Heart left ventricle (tissue), 16 donors: Measurements from ENCODE around the gene RERG. TPM values are rescaled to one million over a fixed set of nuclear protein-coding genes. Genes with fewer than 3 reads are reported as not detected.
A peak's percentile ranks its signal among the peaks of the same experiment; 100 is the strongest.

Experiments used
- ATAC-seq, 4 donors: fragments of 200-7000 bp; cut with Tn5 transposase; one replicate each; pipeline ENCODE4 v1.9.1; 2020 to 2022; ENCODE audit warnings: moderate library complexity in 4 of 4, mild to moderate bottlenecking in 3 of 4, moderate number of reproducible peaks in 1 of 4
- DNase-seq, 5 donors: peaks; one replicate each; pipeline ENCODE4 v3.0.0-alpha.2; 2020
- H3K27ac ChIP-seq, 12 donors: fragments of 200-600 bp; sonication (generic) in 4 of 12; one replicate each; pipeline versions ENCODE4 v1.5.0 to v1.8.0; 2016 to 2022; ENCODE audit warnings: mild to moderate bottlenecking in 2 of 12
- H3K27me3 ChIP-seq, 9 donors: fragments of 200-600 bp; sonication (generic) in 2 of 9; one replicate each; pipeline versions ENCODE4 v1.5.1 to v1.8.0; 2016 to 2022; ENCODE audit warnings: mild to moderate bottlenecking in 3 of 9
- H3K36me3 ChIP-seq, 9 donors: fragments of 200-600 bp; sonication (generic) in 2 of 9; one replicate each; pipeline versions ENCODE4 v1.5.0 to v1.8.0; 2018 to 2022; ENCODE audit warnings: mild to moderate bottlenecking in 2 of 9
- H3K4me1 ChIP-seq, 12 donors: fragments of 200-600 bp; sonication (generic) in 4 of 12; one replicate each; pipeline versions ENCODE4 v1.5.0 to v1.8.0; 2016 to 2022; ENCODE audit warnings: mild to moderate bottlenecking in 3 of 12
- H3K4me3 ChIP-seq, 12 donors: fragments of 200-600 bp; sonication (generic) in 4 of 12; one replicate each; pipeline versions ENCODE4 v1.5.0 to v1.8.0; 2017 to 2022; ENCODE audit warnings: mild to moderate bottlenecking in 9 of 12, moderate library complexity in 4 of 12
- H3K9me3 ChIP-seq, 12 donors: fragments of 200-600 bp; sonication (generic) in 4 of 12; one replicate each; pipeline versions ENCODE4 v1.5.0 to v1.8.0; 2016 to 2022; ENCODE audit warnings: mild to moderate bottlenecking in 1 of 12
- CTCF ChIP-seq, 12 donors: fragments of 200-600 bp; sonication (generic) in 4 of 12; IDR thresholded peaks; one replicate each; pipeline versions ENCODE4 v1.5.0 to v1.8.0; 2018 to 2022; ENCODE audit warnings: antibody characterized with exemption in 12 of 12, mild to moderate bottlenecking in 5 of 12
- POLR2A ChIP-seq, 2 donors: fragments of 450-650 bp; IDR thresholded peaks; one replicate each; pipeline ENCODE4 v1.6.1; 2017; ENCODE audit warnings: antibody characterized with exemption in 2 of 2, mild to moderate bottlenecking in 2 of 2, moderate library complexity in 2 of 2
- WGBS, 4 donors: extraction: QIAGEN DNeasy Blood & Tissue Kit in 2 of 4; methylation state at CpG; one replicate each; pipeline versions ENCODE4 v1.1.5 to v1.1.7; 2013 to 2018; 5-methylcytosine and 5-hydroxymethylcytosine counted together
- intact Hi-C, 10 donors: fragments of 100-400 bp; cut with DNase I; formaldehyde crosslinking; loops; one replicate each; pipeline versions ENCODE4 v1.11.1 to v1.14.2; 2022
- polyA plus RNA-seq, 2 donors: library from polyadenylated mRNA; stranded (reverse); fragments of 200-250 nt; gene quantifications; one replicate each; pipeline ENCODE4 v1.2.3, GENCODE V29; 2013
- total RNA-seq, 9 donors: library from RNA; depleted of rRNA in 2 of 9; stranded (reverse); fragments of >200 nt in 2 of 9; fragmentation: NEBNext Ultra II Directional in 3 of 9; extraction: Animal tissue kit (Norgen Biotek cat#: 25700) in 3 of 9; gene quantifications; one replicate each; pipeline versions ENCODE4 v1.1.0 to v1.2.4, GENCODE V29; 2016 to 2023
- donor health status: ischemic (EF 13 %, LVEDD 7.1; RV severe dilation, severe dysfunction).
- donor health status: healthy with polysubstance abuse.
- donor health status: DM: no; HTN: yes; CAD: no.
- donor health status: DM: no; HTN: no; CAD: no.
- donor health status: ischemic (EF 25% LVEDD 6.9; RV normal size, moderate dysfunction).
- donor health status: ischemic (EF 25% LVEDD 5.7; RV mildly dilated, moderate dysfunction).
- donor health status: healthy.
- donor health status: DM: yes; HTN: yes; CAD: no.
- donor health status: ischemic (EF 35%, LVEDD 5.7; RV mildly dilated, moderate dysfunction).
- donor health status: nonischemic (EF 11% LVEDD 7.7; RV severe dilation, severe dysfunction).
- donor health status: DM: yes; HTN: yes; CAD: no.
- donor health status: PGD.
- donor health status: ischemic (EF 29% LVEDD 5.4; RV normal size, mild dysfunction).
- donor health status: nonischemic (EF 23%, LVEDD 6.1; RV moderate dilation, normal function).

The RERG gene
- total and polyA plus RNA-seq, 11 donors, result 2.9 to 17.7 (median 4.2) TPM

- H3K36me3 ChIP-seq, result no peaks in the 10 kb centered on the region
- intact Hi-C loops, result no loop called here
- no peak overlapping the region for H3K4me3 ChIP-seq
- no peak overlapping the region for H3K27ac ChIP-seq
- ATAC-seq (no peak), DNase-seq (no peak)
- no peaks in the 10 kb centered on the region for H3K27me3 ChIP-seq
- TF ChIP-seq CTCF (IDR thresholded peaks at IDR 0.05) (no peak), POLR2A (IDR thresholded peaks at IDR 0.05) (no peak)
- H3K9me3 ChIP-seq, result no peaks in the 10 kb centered on the region
- peaks cover 0 to 10% (median 0%) of the 10 kb centered on the region in 12 donors for H3K4me1 ChIP-seq
- 80 to 90% (median 89%) methylated on average over 2 of the region's 2 CpGs for WGBS, 4 donors
Measured at GRCh38 chr12:15142711-15143110, 78.5 kb downstream of the RERG start.

GRCh38 chr12:15131431-15131830, 89.8 kb downstream of the RERG start:
- TF ChIP-seq CTCF (IDR thresholded peaks at IDR 0.05) (no peak), POLR2A (IDR thresholded peaks at IDR 0.05) (no peak)
- DNase-seq (no peak), ATAC-seq (peak in 2 of 4 donors; percentile 61 to 91)
- no peaks in the 10 kb centered on the region for H3K36me3 ChIP-seq
- no peak overlapping the region for H3K27ac ChIP-seq
- no peaks in the 10 kb centered on the region for H3K9me3 ChIP-seq
- H3K4me3 ChIP-seq, result no peak overlapping the region
- intact Hi-C loops, result no loop called here
- H3K27me3 ChIP-seq, result no peaks in the 10 kb centered on the region
- 45 to 64% (median 56%) methylated on average over 3 of the region's 3 CpGs for WGBS, 4 donors
- peaks cover 0 to 3% (median 0%) of the 10 kb centered on the region in 12 donors for H3K4me1 ChIP-seq

GRCh38 chr12:15130541-15130940, 90.7 kb downstream of the RERG start:
- no peak overlapping the region for H3K4me3 ChIP-seq
- DNase-seq (no peak), ATAC-seq (no peak)
- H3K9me3 ChIP-seq, result no peaks in the 10 kb centered on the region
- intact Hi-C loops, result no loop called here
- no peaks in the 10 kb centered on the region for H3K27me3 ChIP-seq
- no peaks in the 10 kb centered on the region for H3K36me3 ChIP-seq
- H3K4me1 ChIP-seq, result peaks cover 0 to 3% (median 0%) of the 10 kb centered on the region in 12 donors
- no peak overlapping the region for H3K27ac ChIP-seq
- no peak for TF ChIP-seq POLR2A (IDR thresholded peaks at IDR 0.05)
- no peak for TF ChIP-seq CTCF (IDR thresholded peaks at IDR 0.05)

- ATAC-seq, result no peak
- TF ChIP-seq POLR2A (IDR thresholded peaks at IDR 0.05), result no peak
- no peak for TF ChIP-seq CTCF (IDR thresholded peaks at IDR 0.05)
Measured at GRCh38 chr12:15123401-15123800, 97.8 kb downstream of the RERG start.

More at GRCh38 chr12:15123401-15123800, 97.8 kb downstream of the RERG start:
- Histone ChIP-seq H3K4me3 (no peak overlapping the region), H3K27me3 (no peaks in the 10 kb centered on the region), H3K27ac (no peak overlapping the region), H3K9me3 (no peaks in the 10 kb centered on the region), H3K4me1 (peaks cover 0 to 7% (median 0%) of the 10 kb centered on the region in 12 donors), H3K36me3 (no peaks in the 10 kb centered on the region)
- no peak for DNase-seq
- intact Hi-C loops, result loop anchor here in 1 of 10 donors (10.0 kb wide), 1 partner anchor 119 kb away; no protein-coding TSS in a partner anchor
